ENCODE measurements around the gene C12orf54.
"Not testable (repeated sequence)": the region's sequence is repeated elsewhere in the genome, so short reads cannot be mapped to it uniquely, and the experiment has no call there.

C12orf54 gene

GRCh38 chr12:48469027-48469426, 13.3 kb upstream of the C12orf54 start:
- DNase-seq (ENCODE audit: low read depth); H3K27me3 ChIP-seq (replicated peaks; ENCODE audit: control insufficient read depth, insufficient read depth, low read length); H3K36me3 ChIP-seq (ENCODE audit: control insufficient read depth, insufficient read depth, low read length, severe bottlenecking); H3K4me1 ChIP-seq (ENCODE audit: control insufficient read depth, insufficient read depth, low read length); H3K9ac ChIP-seq (ENCODE audit: low read length); H3K4me3 ChIP-seq (ENCODE audit: low read length): not testable (repeated sequence)
- H3K9me3 ChIP-seq (ENCODE audit: control insufficient read depth, low read length) = peaks cover 28% of the 10 kb centered on the region

- H3K9ac ChIP-seq (ENCODE audit: low read length) = no peak within 1 kb of the TSS
- no peak within 1 kb of the TSS for H3K4me3 ChIP-seq (ENCODE audit: low read length)
- DNase-seq (ENCODE audit: low read depth) = no peak
Observed at GRCh38 chr12:48472259-48472658, 10.0 kb upstream of the C12orf54 start, which contains the start of gene ANP32D. Gene ANP32D (plus strand): TSS chr12:48472559. CDS start chr12:48472665, 106 bp downstream.

GRCh38 chr12:48473061-48473460, 9.2 kb upstream of the C12orf54 start:
- no peak overlapping the region for H3K9ac ChIP-seq (ENCODE audit: low read length)
- H3K9me3 ChIP-seq (ENCODE audit: control insufficient read depth, low read length) = peaks cover 28% of the 10 kb centered on the region
- H3K4me3 ChIP-seq (ENCODE audit: low read length) = no peak overlapping the region
- DNase-seq (ENCODE audit: low read depth) = no peak
- H3K27me3 ChIP-seq (replicated peaks; ENCODE audit: control insufficient read depth, insufficient read depth, low read length) = no peaks in the 10 kb centered on the region
- H3K4me1 ChIP-seq (ENCODE audit: control insufficient read depth, insufficient read depth, low read length) = no peaks in the 10 kb centered on the region
- no peaks in the 10 kb centered on the region for H3K36me3 ChIP-seq (ENCODE audit: control insufficient read depth, insufficient read depth, low read length, severe bottlenecking)

More at GRCh38 chr12:48472259-48472658, 10.0 kb upstream of the C12orf54 start, which contains the start of gene ANP32D:
- Histone ChIP-seq H3K9me3 (ENCODE audit: control insufficient read depth, low read length) (peaks cover 28% of the 10 kb centered on the region), H3K36me3 (ENCODE audit: control insufficient read depth, insufficient read depth, low read length, severe bottlenecking) (no peaks in the 10 kb centered on the region), H3K4me1 (ENCODE audit: control insufficient read depth, insufficient read depth, low read length) (no peaks in the 10 kb centered on the region), H3K27me3 (replicated peaks; ENCODE audit: control insufficient read depth, insufficient read depth, low read length) (no peaks in the 10 kb centered on the region)

GRCh38 chr12:48474497-48474896, 7.8 kb upstream of the C12orf54 start:
- not testable (repeated sequence) for DNase-seq (ENCODE audit: low read depth); H3K4me3 ChIP-seq (ENCODE audit: low read length); H3K4me1 ChIP-seq (ENCODE audit: control insufficient read depth, insufficient read depth, low read length); H3K9ac ChIP-seq (ENCODE audit: low read length); H3K36me3 ChIP-seq (ENCODE audit: control insufficient read depth, insufficient read depth, low read length, severe bottlenecking); H3K27me3 ChIP-seq (replicated peaks; ENCODE audit: control insufficient read depth, insufficient read depth, low read length)
- H3K9me3 ChIP-seq (ENCODE audit: control insufficient read depth, low read length) = peaks cover 23% of the 10 kb centered on the region

GRCh38 chr12:48482930-48483329, 632 bp downstream of the C12orf54 start:
- H3K36me3 ChIP-seq (ENCODE audit: control insufficient read depth, insufficient read depth, low read length, severe bottlenecking) = no peaks in the 10 kb centered on the region
- no peak overlapping the region for H3K4me3 ChIP-seq (ENCODE audit: low read length)
- H3K9ac ChIP-seq (ENCODE audit: low read length) = no peak overlapping the region
- no peaks in the 10 kb centered on the region for H3K4me1 ChIP-seq (ENCODE audit: control insufficient read depth, insufficient read depth, low read length)
- H3K9me3 ChIP-seq (ENCODE audit: control insufficient read depth, low read length) = no peaks in the 10 kb centered on the region
- DNase-seq (ENCODE audit: low read depth) = no peak
- H3K27me3 ChIP-seq (replicated peaks; ENCODE audit: control insufficient read depth, insufficient read depth, low read length) = peaks cover 26% of the 10 kb centered on the region

- no peak for DNase-seq (ENCODE audit: low read depth)
- no peaks in the 10 kb centered on the region for H3K36me3 ChIP-seq (ENCODE audit: control insufficient read depth, insufficient read depth, low read length, severe bottlenecking)
- no peak overlapping the region for H3K9ac ChIP-seq (ENCODE audit: low read length)
- H3K4me1 ChIP-seq (ENCODE audit: control insufficient read depth, insufficient read depth, low read length) = no peaks in the 10 kb centered on the region
- peaks cover 28% of the 10 kb centered on the region for H3K27me3 ChIP-seq (replicated peaks; ENCODE audit: control insufficient read depth, insufficient read depth, low read length)
- H3K9me3 ChIP-seq (ENCODE audit: control insufficient read depth, low read length) = no peaks in the 10 kb centered on the region
- no peak overlapping the region for H3K4me3 ChIP-seq (ENCODE audit: low read length)
Observed at GRCh38 chr12:48486261-48486660, 4.0 kb downstream of the C12orf54 start.

GRCh38 chr12:48486679-48487078, 4.4 kb downstream of the C12orf54 start:
- H3K4me1 ChIP-seq (ENCODE audit: control insufficient read depth, insufficient read depth, low read length) = no peaks in the 10 kb centered on the region
- no peak overlapping the region for H3K9ac ChIP-seq (ENCODE audit: low read length)
- no peaks in the 10 kb centered on the region for H3K9me3 ChIP-seq (ENCODE audit: control insufficient read depth, low read length)
- H3K4me3 ChIP-seq (ENCODE audit: low read length) = no peak overlapping the region
- no peaks in the 10 kb centered on the region for H3K36me3 ChIP-seq (ENCODE audit: control insufficient read depth, insufficient read depth, low read length, severe bottlenecking)
- DNase-seq (ENCODE audit: low read depth) = no peak
- peaks cover 29% of the 10 kb centered on the region for H3K27me3 ChIP-seq (replicated peaks; ENCODE audit: control insufficient read depth, insufficient read depth, low read length)

- no peak overlapping the region for H3K9ac ChIP-seq (ENCODE audit: low read length)
- DNase-seq (ENCODE audit: low read depth) = peak; percentile 2
- H3K4me3 ChIP-seq (ENCODE audit: low read length) = no peak overlapping the region
- H3K27me3 ChIP-seq (replicated peaks; ENCODE audit: control insufficient read depth, insufficient read depth, low read length) = peaks cover 29% of the 10 kb centered on the region
- no peaks in the 10 kb centered on the region for H3K36me3 ChIP-seq (ENCODE audit: control insufficient read depth, insufficient read depth, low read length, severe bottlenecking)
- no peaks in the 10 kb centered on the region for H3K9me3 ChIP-seq (ENCODE audit: control insufficient read depth, low read length)
- no peaks in the 10 kb centered on the region for H3K4me1 ChIP-seq (ENCODE audit: control insufficient read depth, insufficient read depth, low read length)
Observed at GRCh38 chr12:48489012-48489411, 6.7 kb downstream of the C12orf54 start.

GRCh38 chr12:48489456-48489855, 7.2 kb downstream of the C12orf54 start:
- not testable (repeated sequence) for H3K36me3 ChIP-seq (ENCODE audit: control insufficient read depth, insufficient read depth, low read length, severe bottlenecking); H3K9me3 ChIP-seq (ENCODE audit: control insufficient read depth, low read length); H3K9ac ChIP-seq (ENCODE audit: low read length); DNase-seq (ENCODE audit: low read depth); H3K4me1 ChIP-seq (ENCODE audit: control insufficient read depth, insufficient read depth, low read length); H3K4me3 ChIP-seq (ENCODE audit: low read length)
- peaks cover 26% of the 10 kb centered on the region for H3K27me3 ChIP-seq (replicated peaks; ENCODE audit: control insufficient read depth, insufficient read depth, low read length)

GRCh38 chr12:48500281-48500680, 18.0 kb downstream of the C12orf54 start:
- not testable (repeated sequence) for H3K9me3 ChIP-seq (ENCODE audit: control insufficient read depth, low read length); H3K4me1 ChIP-seq (ENCODE audit: control insufficient read depth, insufficient read depth, low read length); H3K4me3 ChIP-seq (ENCODE audit: low read length); H3K36me3 ChIP-seq (ENCODE audit: control insufficient read depth, insufficient read depth, low read length, severe bottlenecking); DNase-seq (ENCODE audit: low read depth); H3K27me3 ChIP-seq (replicated peaks; ENCODE audit: control insufficient read depth, insufficient read depth, low read length); H3K9ac ChIP-seq (ENCODE audit: low read length)

- peaks cover 12% of the 10 kb centered on the region for H3K27me3 ChIP-seq (replicated peaks; ENCODE audit: control insufficient read depth, insufficient read depth, low read length)
- H3K4me1 ChIP-seq (ENCODE audit: control insufficient read depth, insufficient read depth, low read length); H3K9me3 ChIP-seq (ENCODE audit: control insufficient read depth, low read length); H3K36me3 ChIP-seq (ENCODE audit: control insufficient read depth, insufficient read depth, low read length, severe bottlenecking); H3K4me3 ChIP-seq (ENCODE audit: low read length); H3K9ac ChIP-seq (ENCODE audit: low read length); DNase-seq (ENCODE audit: low read depth): not testable (repeated sequence)
Observed at GRCh38 chr12:48506836-48507235, 24.5 kb downstream of the C12orf54 start.

- Histone ChIP-seq H3K27me3 (replicated peaks; ENCODE audit: control insufficient read depth, insufficient read depth, low read length) (peaks cover 12% of the 10 kb centered on the region), H3K9ac (ENCODE audit: low read length) (no peak overlapping the region), H3K9me3 (ENCODE audit: control insufficient read depth, low read length) (peaks cover 7% of the 10 kb centered on the region), H3K4me1 (ENCODE audit: control insufficient read depth, insufficient read depth, low read length) (no peaks in the 10 kb centered on the region), H3K36me3 (ENCODE audit: control insufficient read depth, insufficient read depth, low read length, severe bottlenecking) (no peaks in the 10 kb centered on the region), H3K4me3 (ENCODE audit: low read length) (no peak overlapping the region)
- DNase-seq (ENCODE audit: low read depth) = no peak
Observed at GRCh38 chr12:48508987-48509386, 26.7 kb downstream of the C12orf54 start.

Data from adipocyte (in vitro differentiated cells).